Cortex of kidney (tissue), 1 donor: ENCODE data around the gene BLACAT1.

Source experiments
- DNase-seq: peaks from one replicate; lab custom pipeline; 2025; lab: John Stamatoyannopoulos, UW

BLACAT1 gene

GRCh38 chr1:205455581-205456382 lies at the start of gene BLACAT1:
Gene BLACAT1, minus strand, starts transcription at chr1:205456045.
- DNase-seq, result no peak

GRCh38 chr1:205505076-205505729 lies 49.4 kb upstream of the BLACAT1 start:
- DNase-seq, result no peak

- no peak for DNase-seq
Observed at GRCh38 chr1:205504311-205505075, 48.6 kb upstream of the BLACAT1 start, which contains the start of gene CDK18. Gene CDK18, plus strand, starts transcription at chr1:205504669. Its CDS starts 18,499 bp downstream, at chr1:205523168.

GRCh38 chr1:205502992-205503391 lies 47.1 kb upstream of the BLACAT1 start:
- no peak for DNase-seq

GRCh38 chr1:205502111-205502810 lies 46.4 kb upstream of the BLACAT1 start:
- DNase-seq, result no peak

- DNase-seq, result no peak
Observed at GRCh38 chr1:205500240-205501233, 44.7 kb upstream of the BLACAT1 start.

- no peak for DNase-seq
Observed at GRCh38 chr1:205499789-205500188, 43.9 kb upstream of the BLACAT1 start.

- DNase-seq, result no peak
Observed at GRCh38 chr1:205497351-205497750, 41.5 kb upstream of the BLACAT1 start.

- no peak for DNase-seq
Observed at GRCh38 chr1:205496661-205497060, 40.8 kb upstream of the BLACAT1 start.

- DNase-seq, result no peak
Observed at GRCh38 chr1:205495237-205495823, 39.5 kb upstream of the BLACAT1 start.

- no peak for DNase-seq
Observed at GRCh38 chr1:205494115-205494514, 38.3 kb upstream of the BLACAT1 start.

- no peak for DNase-seq
Observed at GRCh38 chr1:205493241-205494085, 37.6 kb upstream of the BLACAT1 start.

GRCh38 chr1:205492774-205493173 lies 36.9 kb upstream of the BLACAT1 start:
- DNase-seq, result no peak

GRCh38 chr1:205492201-205492667 lies 36.4 kb upstream of the BLACAT1 start:
- no peak for DNase-seq

GRCh38 chr1:205491794-205492193 lies 35.9 kb upstream of the BLACAT1 start:
- no peak for DNase-seq

GRCh38 chr1:205488074-205488723 lies 32.4 kb upstream of the BLACAT1 start:
- no peak for DNase-seq

- DNase-seq, result no peak
Observed at GRCh38 chr1:205486258-205486657, 30.4 kb upstream of the BLACAT1 start.
